ENCODE results near the gene FAM20A.
"Not testable (repeated sequence)": the region's sequence is repeated elsewhere in the genome, so short reads cannot be mapped to it uniquely, and the experiment has no call there.

The FAM20A gene

DNA sequence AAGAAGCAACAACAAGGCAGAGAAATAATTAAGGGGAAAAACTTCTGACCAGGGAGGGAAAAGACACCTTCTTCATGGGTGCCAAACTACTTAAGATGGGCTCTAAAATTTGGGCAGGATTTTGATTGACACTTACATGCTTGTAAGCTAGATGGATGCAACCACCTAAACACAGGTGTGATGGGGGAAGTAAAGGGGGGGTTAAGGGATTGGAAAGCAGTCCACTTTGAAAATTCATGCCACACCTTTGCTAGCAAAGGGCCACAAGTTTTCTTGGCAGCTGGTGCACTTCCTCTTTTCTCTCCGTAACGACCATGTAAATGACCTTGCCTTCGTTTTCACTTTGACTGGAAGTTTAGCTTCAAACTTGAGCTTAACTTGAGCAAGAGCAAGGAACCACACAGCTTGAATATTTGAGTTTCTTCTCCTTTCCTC lies 103.3 kb downstream of the FAM20A start:
- in situ Hi-C loops (cut with MboI; ENCODE audit: low sequenced_read_pairs): no loop called here

DNA sequence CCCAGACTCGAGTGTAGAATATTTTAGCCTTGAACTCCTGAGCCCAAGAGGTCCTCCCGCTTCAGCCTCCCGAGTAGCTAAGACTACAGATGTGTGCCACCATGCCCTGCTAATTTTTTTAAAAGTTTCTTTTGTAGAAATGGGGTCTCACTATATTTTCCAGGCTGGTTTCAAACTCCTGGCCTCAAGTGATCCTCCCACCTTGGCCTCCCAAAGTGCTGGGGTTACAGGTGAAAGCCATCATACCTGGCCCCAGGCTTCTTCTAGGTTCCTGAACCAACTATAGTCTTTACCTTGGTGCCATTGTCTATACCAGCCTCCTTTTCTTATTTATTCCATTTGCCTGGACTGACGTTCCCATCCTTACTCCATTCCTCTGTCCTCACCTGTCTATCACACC lies 106.1 kb downstream of the FAM20A start:
- in situ Hi-C loops (cut with MboI; ENCODE audit: low sequenced_read_pairs): no loop called here

DNA sequence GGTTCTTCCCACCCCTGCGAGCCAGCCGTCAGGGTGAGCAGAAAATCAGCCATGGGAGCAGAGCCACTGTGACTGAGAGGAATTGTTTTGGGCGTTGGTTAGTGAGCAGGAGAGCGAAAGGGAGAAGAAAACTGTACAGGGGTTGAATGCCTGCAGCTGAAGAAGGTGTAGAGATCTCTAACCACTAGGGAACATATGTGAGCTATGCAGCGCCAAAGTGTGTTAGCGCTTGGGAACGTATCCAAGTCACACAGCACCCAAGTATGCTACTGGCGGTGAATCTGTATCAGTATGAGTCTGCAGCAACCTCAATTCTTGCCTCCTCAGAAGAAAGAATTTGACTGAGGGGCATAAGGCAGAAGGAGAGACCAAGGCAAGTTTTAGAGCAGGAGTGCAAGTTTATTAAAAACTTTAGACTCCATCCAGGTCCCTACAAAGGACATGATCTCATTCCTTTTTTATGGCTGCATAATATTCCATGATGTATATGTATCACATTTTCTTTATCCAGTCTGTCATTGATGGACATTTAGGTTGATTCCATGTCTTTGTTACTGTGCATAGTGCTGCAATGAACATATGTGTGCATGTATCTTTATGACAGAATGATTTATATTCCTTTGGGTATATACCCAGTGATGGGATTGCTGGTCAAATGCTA lies 108.6 kb downstream of the FAM20A start:
- in situ Hi-C loops (cut with MboI; ENCODE audit: low sequenced_read_pairs): not testable (repeated sequence)

DNA sequence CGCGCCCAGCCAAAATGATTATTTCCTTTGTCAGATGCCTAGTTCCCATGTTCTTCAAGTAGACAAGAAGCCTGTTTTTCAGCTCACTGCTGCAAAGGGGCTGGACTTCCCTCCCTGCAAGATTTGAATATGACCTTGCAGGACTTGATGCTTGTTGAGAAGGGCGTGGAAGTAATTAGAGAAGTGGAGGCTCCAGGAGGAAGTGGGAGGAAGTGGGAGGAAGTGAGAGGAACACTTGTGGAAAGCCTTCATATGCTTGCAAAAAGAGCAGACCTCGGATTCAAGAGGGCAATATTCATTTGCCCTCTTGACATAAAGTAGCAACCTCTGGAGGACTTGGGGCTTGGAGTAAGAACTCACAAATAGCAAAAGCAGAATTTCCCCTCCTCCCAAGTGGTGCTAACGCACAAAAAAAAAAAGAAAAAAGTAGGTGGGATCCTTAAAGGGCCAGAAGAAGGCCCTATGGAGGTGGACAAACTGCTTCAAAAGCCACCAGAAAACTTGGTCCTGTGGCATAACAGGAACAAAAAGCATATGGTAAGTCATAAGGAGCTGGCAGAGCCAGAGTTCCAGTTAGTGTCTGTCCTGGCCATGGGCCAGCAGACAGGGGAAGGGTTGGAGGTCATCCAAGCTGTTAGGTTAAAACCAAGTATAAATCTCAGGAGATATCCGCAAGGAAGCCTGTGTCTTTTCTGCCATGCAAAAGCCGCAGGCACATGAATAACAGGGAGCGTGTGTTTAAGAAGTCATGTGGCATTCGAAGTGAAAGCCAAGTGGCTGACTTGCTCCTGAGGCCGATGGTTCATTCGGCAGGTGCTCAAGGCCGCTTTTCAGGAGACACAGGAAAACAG lies 109.6 kb downstream of the FAM20A start:
- in situ Hi-C loops (cut with MboI; ENCODE audit: low sequenced_read_pairs): no loop called here

DNA sequence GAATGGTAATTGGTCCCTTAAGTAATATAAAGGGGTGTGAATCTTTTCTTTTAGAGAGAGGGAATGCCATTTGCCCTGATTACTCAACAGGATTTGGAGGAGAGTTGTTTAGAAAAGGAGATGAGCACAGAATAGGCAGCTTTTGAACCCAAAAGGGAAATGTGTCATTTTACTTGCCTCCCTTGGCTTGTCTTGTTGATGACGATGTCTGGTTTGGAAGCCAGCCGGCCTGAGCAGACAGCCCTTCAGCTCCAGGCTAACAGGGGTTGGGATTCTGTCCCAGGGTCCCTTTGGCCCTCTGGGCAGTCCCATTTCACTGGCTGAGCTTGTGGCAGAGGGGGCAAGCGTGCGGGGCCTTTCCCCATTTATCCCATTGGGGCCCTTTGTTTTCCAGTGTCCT lies 111.2 kb downstream of the FAM20A start:
- in situ Hi-C loops (cut with MboI; ENCODE audit: low sequenced_read_pairs): no loop called here

All from HL-60/S4 (cell line).